VCaP (cell line): ENCODE data around the gene SCFD2.

ENCODE experiments used
- H3K27ac ChIP-seq: fragments of 450-650 bp; 2 replicates; pipeline ENCODE4 v1.5.1; 2017
- CTCF ChIP-seq: fragments of 450-650 bp; conservative IDR thresholded peaks from 2 replicates; pipeline ENCODE4 v1.5.1; 2017; ENCODE audit warnings: mild to moderate bottlenecking, moderate library complexity

Gene SCFD2

GRCh38 chr4:52990706-52991105 lies 375.2 kb downstream of the SCFD2 start:
- no peak overlapping the region for H3K27ac ChIP-seq

GRCh38 chr4:52989865-52990264 lies 376.0 kb downstream of the SCFD2 start:
- no peak for TF ChIP-seq CTCF

More at GRCh38 chr4:52990706-52991105, 375.2 kb downstream of the SCFD2 start:
- TF ChIP-seq CTCF: no peak

GRCh38 chr4:52987392-52988056 lies 378.3 kb downstream of the SCFD2 start:
- H3K27ac ChIP-seq: no peak overlapping the region
- TF ChIP-seq CTCF: no peak

More at GRCh38 chr4:52989865-52990264, 376.0 kb downstream of the SCFD2 start:
- H3K27ac ChIP-seq: no peak overlapping the region

- no peak overlapping the region for H3K27ac ChIP-seq
- no peak for TF ChIP-seq CTCF
Observed at GRCh38 chr4:52984462-52984881, 381.4 kb downstream of the SCFD2 start.

- H3K27ac ChIP-seq: no peak overlapping the region
- TF ChIP-seq CTCF: peak; percentile 81
Observed at GRCh38 chr4:52983563-52984303, 382.1 kb downstream of the SCFD2 start.

GRCh38 chr4:52982946-52983340 lies 382.9 kb downstream of the SCFD2 start:
- no peak; the same call in 1 of the 2 replicates for TF ChIP-seq CTCF
- H3K27ac ChIP-seq: no peak overlapping the region

- TF ChIP-seq CTCF: peak; percentile 96
- H3K27ac ChIP-seq: no peak overlapping the region
Observed at GRCh38 chr4:52982255-52982945, 383.5 kb downstream of the SCFD2 start.
